Breast epithelium (tissue), 4 donors: ENCODE results near the gene ANXA5. TPM values are rescaled to one million over a fixed set of nuclear protein-coding genes. Genes with fewer than 3 reads are reported as not detected.
A peak's percentile ranks its signal among the peaks of the same experiment; 100 is the strongest.

ENCODE experiments used
- DNase-seq, 2 donors: peaks; one replicate each; pipeline ENCODE4 v3.0.0-alpha.2; 2019; ENCODE audit warnings: low spot score in 2 of 2
- H3K27ac ChIP-seq, 2 donors: fragments of 200-600 bp; sonication (generic) in 1 of 2; one replicate each; pipeline ENCODE4 v1.5.1; 2016 to 2019; ENCODE audit warnings: mild to moderate bottlenecking in 1 of 2
- H3K27me3 ChIP-seq, 2 donors: fragments of 200-600 bp; sonication (generic) in 1 of 2; one replicate each; pipeline versions ENCODE4 v1.5.1 to v1.6.0; 2017 to 2019; ENCODE audit warnings: control low read depth in 1 of 2, mild to moderate bottlenecking in 1 of 2
- H3K36me3 ChIP-seq: fragments of 200-600 bp; one replicate; pipeline ENCODE4 v1.5.1; 2019
- H3K4me1 ChIP-seq, 2 donors: fragments of 200-600 bp; sonication (generic); one replicate each; pipeline ENCODE4 v1.5.1; 2016 to 2019; ENCODE audit warnings: control low read depth in 1 of 2
- H3K4me3 ChIP-seq, 3 donors: fragments of 200-600 bp; sonication (generic); 1 replicate in 2 of 3; 2 replicates in 1 of 3; pipeline ENCODE4 v1.5.1; 2016 to 2019; ENCODE audit warnings: mild to moderate bottlenecking in 3 of 3, moderate library complexity in 2 of 3
- H3K9me3 ChIP-seq, 2 donors: fragments of 200-600 bp; sonication (generic) in 1 of 2; one replicate each; pipeline ENCODE4 v1.5.1; 2016 to 2019; ENCODE audit warnings: control low read depth in 1 of 2
- CTCF ChIP-seq, 3 donors: fragments of 450-650 bp; IDR thresholded peaks; one replicate each; pipeline ENCODE4 v1.5.1; 2016 to 2017; ENCODE audit warnings: antibody characterized with exemption in 3 of 3, mild to moderate bottlenecking in 3 of 3, moderate library complexity in 3 of 3
- POLR2A ChIP-seq: fragments of 450-650 bp; IDR thresholded peaks from one replicate; pipeline ENCODE4 v1.6.1; 2016; ENCODE audit warnings: antibody characterized with exemption, mild to moderate bottlenecking, moderate library complexity
- POLR2AphosphoS5 ChIP-seq, 3 donors: sonication (generic); formaldehyde crosslinking; IDR thresholded peaks; one replicate each; pipeline ENCODE4 v1.6.1; 2017; ENCODE audit warnings: antibody characterized with exemption in 3 of 3
- intact Hi-C: fragments of 100-400 bp; cut with DNase I; formaldehyde crosslinking; loops from one replicate; pipeline ENCODE4 v1.15.1; 2023; ENCODE audit warnings: low total_unique reads
- total RNA-seq, 3 donors: library from RNA; depleted of rRNA; stranded (reverse); fragments of >200 nt; gene quantifications; one replicate each; pipeline ENCODE4 v1.1.0, GENCODE V29; 2016

The ANXA5 gene
- total RNA-seq, 3 donors from 2014 or later = 286 to 430 (median 292) TPM

- H3K36me3 ChIP-seq = no peaks in the 10 kb centered on the region
- DNase-seq = no peak
- peak overlapping the region in 2 of 3 donors; percentile 19 to 55 for H3K4me3 ChIP-seq
- H3K9me3 ChIP-seq = no peaks in the 10 kb centered on the region
- H3K27me3 ChIP-seq = no peaks in the 10 kb centered on the region
- H3K27ac ChIP-seq = peak overlapping the region; percentile 64 to 77
- intact Hi-C loops = no loop called here
- TF ChIP-seq POLR2A (no peak), CTCF (IDR thresholded peaks at IDR 0.05) (no peak), POLR2AphosphoS5 (IDR thresholded peaks at IDR 0.05) (no peak)
- no peaks in the 10 kb centered on the region for H3K4me1 ChIP-seq
These were observed 15.3 kb upstream of the ANXA5 start for GRCh38 chr4:121712001-121712651.

- peak; percentile 69 to 78 for DNase-seq
- Histone ChIP-seq H3K27ac (peak overlapping the region; percentile 64 to 77), H3K27me3 (no peaks in the 10 kb centered on the region), H3K4me1 (no peaks in the 10 kb centered on the region), H3K4me3 (peak overlapping the region; percentile 4 to 55 (median 19)), H3K9me3 (no peaks in the 10 kb centered on the region), H3K36me3 (no peaks in the 10 kb centered on the region)
- TF ChIP-seq POLR2AphosphoS5 (IDR thresholded peaks at IDR 0.05) (peak; percentile 53 to 84 (median 66)), CTCF (IDR thresholded peaks at IDR 0.05) (no peak), POLR2A (no peak)
- intact Hi-C loops = no loop called here
These were observed 14.7 kb upstream of the ANXA5 start for GRCh38 chr4:121711263-121712000.

GRCh38 chr4:121709766-121710405, 13.1 kb upstream of the ANXA5 start:
- H3K4me1 ChIP-seq = no peaks in the 10 kb centered on the region
- H3K27ac ChIP-seq = no peak overlapping the region
- H3K9me3 ChIP-seq = no peaks in the 10 kb centered on the region
- no peak overlapping the region for H3K4me3 ChIP-seq
- DNase-seq = no peak
- H3K27me3 ChIP-seq = no peaks in the 10 kb centered on the region
- intact Hi-C loops = no loop called here
- TF ChIP-seq POLR2A = no peak
- no peak for TF ChIP-seq POLR2AphosphoS5 (IDR thresholded peaks at IDR 0.05)
- no peaks in the 10 kb centered on the region for H3K36me3 ChIP-seq

GRCh38 chr4:121707344-121707743, 10.6 kb upstream of the ANXA5 start:
- DNase-seq = no peak
- no peaks in the 10 kb centered on the region for H3K27me3 ChIP-seq
- H3K9me3 ChIP-seq = no peaks in the 10 kb centered on the region
- intact Hi-C loops = no loop called here
- no peaks in the 10 kb centered on the region for H3K4me1 ChIP-seq
- no peak overlapping the region for H3K27ac ChIP-seq
- TF ChIP-seq POLR2AphosphoS5 (IDR thresholded peaks at IDR 0.05) (no peak), CTCF (IDR thresholded peaks at IDR 0.05) (no peak), POLR2A (no peak)
- H3K36me3 ChIP-seq = no peaks in the 10 kb centered on the region
- H3K4me3 ChIP-seq = no peak overlapping the region

- Histone ChIP-seq H3K9me3 (no peaks in the 10 kb centered on the region), H3K27ac (no peak overlapping the region), H3K4me1 (no peaks in the 10 kb centered on the region), H3K36me3 (no peaks in the 10 kb centered on the region), H3K27me3 (no peaks in the 10 kb centered on the region), H3K4me3 (no peak overlapping the region)
- no peak for TF ChIP-seq POLR2A
- TF ChIP-seq POLR2AphosphoS5 (IDR thresholded peaks at IDR 0.05) = no peak
- TF ChIP-seq CTCF (IDR thresholded peaks at IDR 0.05) = no peak
- intact Hi-C loops = no loop called here
- DNase-seq = no peak
These were observed 9.8 kb upstream of the ANXA5 start for GRCh38 chr4:121706595-121707021.
